IMR-90 (cell line): ENCODE data around the gene SASH1. TPM values are rescaled to one million over a fixed set of nuclear protein-coding genes. Genes with fewer than 3 reads are reported as not detected.

ENCODE experiments used
- ATAC-seq: fragments of 200-7000 bp; cut with Tn5 transposase; 2 replicates; pipeline ENCODE4 v1.9.1; 2020; ENCODE audit warnings: low read depth, mild to moderate bottlenecking, moderate library complexity
- BruUV-seq: library from RNA; stranded (reverse); fragments of 400-500 nt; replicated peaks from 2 replicates; lab custom pipeline; 2021; lab: Mats Ljungman, UMichigan
- CTCF ChIA-PET: fragments of 300-600 bp; formaldehyde crosslinking; extraction: SDS; loops from one replicate; lab custom pipeline; 2021; ENCODE audit warnings: antibody characterized with exemption; lab: Yijun Ruan, JAX
- POLR2A ChIA-PET: fragments of 300-600 bp; sonication (Branson Sonifier 250); formaldehyde crosslinking; loops from one replicate; lab custom pipeline; 2022; ENCODE audit warnings: antibody characterized with exemption; ENCODE audit not compliant: unreplicated experiment; lab: Charles Lee
- DNase-seq: peaks from one replicate; pipeline ENCODE4 v3.0.0; 2013
- H2AFZ ChIP-seq: replicated peaks from 2 replicates; pipeline ENCODE3; 2013; ENCODE audit warnings: low read length, mild to moderate bottlenecking; ENCODE audit not compliant: poor library complexity
- H2AK5ac ChIP-seq: 2 replicates; pipeline ENCODE4 v1.6.1; 2013; ENCODE audit warnings: low read depth, low read length, inconsistent platforms
- H2AK9ac ChIP-seq: replicated peaks from 2 replicates; pipeline ENCODE3; 2013; ENCODE audit warnings: mild to moderate bottlenecking, low read depth, low read length, moderate library complexity; ENCODE audit not compliant: poor library complexity
- H2BK120ac ChIP-seq: 2 replicates; pipeline ENCODE4 v1.6.1; 2013; ENCODE audit warnings: low read depth, low read length, inconsistent platforms
- H2BK15ac ChIP-seq: 3 replicates; pipeline ENCODE4 v1.6.1; 2013; ENCODE audit warnings: low read depth, low read length, inconsistent platforms
- H2BK20ac ChIP-seq: 2 replicates; pipeline ENCODE4 v1.6.1; 2013; ENCODE audit warnings: low read depth, mild to moderate bottlenecking, inconsistent platforms, low read length, moderate library complexity
- H2BK5ac ChIP-seq: 2 replicates; pipeline ENCODE4 v1.6.1; 2013; ENCODE audit warnings: mild to moderate bottlenecking, low read depth, low read length, inconsistent platforms; ENCODE audit not compliant: poor library complexity, severe bottlenecking
- H3K14ac ChIP-seq: replicated peaks from 2 replicates; pipeline ENCODE4 v1.6.1; 2013; ENCODE audit warnings: low read depth, low read length, inconsistent platforms
- H3K18ac ChIP-seq: 2 replicates; pipeline ENCODE4 v1.6.1; 2013; ENCODE audit warnings: low read depth, low read length, control low read depth
- H3K23ac ChIP-seq: 2 replicates; pipeline ENCODE4 v1.6.1; 2013; ENCODE audit warnings: low read depth, low read length, inconsistent platforms
- H3K27ac ChIP-seq: 2 replicates; pipeline ENCODE4 v1.5.1; 2013; ENCODE audit warnings: mild to moderate bottlenecking, control low read depth, low read length; ENCODE audit not compliant: insufficient read depth
- H3K27me3 ChIP-seq: 2 replicates; pipeline ENCODE4 v1.6.1; 2013; ENCODE audit warnings: low read length; ENCODE audit not compliant: control insufficient read depth, insufficient read depth
- H3K36me3 ChIP-seq: 2 replicates; pipeline ENCODE4 v1.6.1; 2013; ENCODE audit warnings: low read length, mixed read lengths; ENCODE audit not compliant: control insufficient read depth, insufficient read depth
- H3K4ac ChIP-seq: 2 replicates; pipeline ENCODE4 v1.6.1; 2013; ENCODE audit warnings: low read depth, low read length, inconsistent platforms
- H3K4me1 ChIP-seq: 2 replicates; pipeline ENCODE4 v1.6.1; 2013; ENCODE audit warnings: low read length, mixed read lengths; ENCODE audit not compliant: control insufficient read depth, insufficient read depth
- H3K4me2 ChIP-seq: 2 replicates; pipeline ENCODE4 v1.6.1; 2013; ENCODE audit warnings: low read depth, mild to moderate bottlenecking, control low read depth, low read length, moderate library complexity
- H3K4me3 ChIP-seq: 2 replicates; pipeline ENCODE4 v1.5.1; 2013; ENCODE audit warnings: low read depth, mild to moderate bottlenecking, control low read depth, low read length, moderate library complexity; ENCODE audit not compliant: insufficient read depth
- H3K56ac ChIP-seq: 2 replicates; pipeline ENCODE4 v1.6.1; 2013; ENCODE audit warnings: low read length, inconsistent platforms; ENCODE audit not compliant: insufficient read depth; ENCODE audit errors: extremely low read depth
- H3K79me1 ChIP-seq, 2 experiments: 2 replicates each; pipeline ENCODE4 v1.6.1; 2013; ENCODE audit warnings: low read length in 2 of 2, inconsistent platforms in 1 of 2, low read depth in 1 of 2
- H3K9ac ChIP-seq: 2 replicates; pipeline ENCODE4 v1.6.1; 2013; ENCODE audit warnings: low read depth, low read length, control low read depth
- H3K9me1 ChIP-seq: 2 replicates; pipeline ENCODE4 v1.6.1; 2013; ENCODE audit warnings: low read length, inconsistent platforms; ENCODE audit not compliant: insufficient read depth
- H3K9me3 ChIP-seq: 2 replicates; pipeline ENCODE4 v1.6.1; 2013; ENCODE audit warnings: low read length; ENCODE audit not compliant: control insufficient read depth, insufficient read depth
- H4K20me1 ChIP-seq: 2 replicates; pipeline ENCODE4 v1.6.1; 2013; ENCODE audit warnings: low read length, inconsistent platforms; ENCODE audit not compliant: insufficient read depth
- H4K5ac ChIP-seq: 2 replicates; pipeline ENCODE4 v1.6.1; 2013; ENCODE audit warnings: mild to moderate bottlenecking, low read depth, low read length, control low read depth
- H4K8ac ChIP-seq, 2 experiments: 2 replicates each; pipeline ENCODE4 v1.6.1; 2013; ENCODE audit warnings: low read depth in 2 of 2, low read length in 2 of 2, control low read depth in 1 of 2, inconsistent platforms in 1 of 2
- H4K91ac ChIP-seq: 2 replicates; pipeline ENCODE4 v1.6.1; 2013; ENCODE audit warnings: low read depth, low read length, inconsistent platforms; ENCODE audit not compliant: insufficient read depth
- CTCF ChIP-seq: conservative IDR thresholded peaks from 2 replicates; pipeline ENCODE4 v1.5.1; 2012; ENCODE audit warnings: mild to moderate bottlenecking, low read depth, low read length, improper control_type of control experiment
- RAD21 ChIP-seq: IDR thresholded peaks from 2 replicates; pipeline ENCODE4 v1.6.1; 2012; ENCODE audit warnings: low read length, improper control_type of control experiment
- RFX5 ChIP-seq: IDR thresholded peaks from 2 replicates; pipeline ENCODE4 v1.8.0; 2012; ENCODE audit warnings: low read depth, mild to moderate bottlenecking, low read length, moderate library complexity
- SMC3 ChIP-seq: fragments of 150-350 bp; IDR thresholded peaks from 2 replicates; pipeline ENCODE4 v1.6.1; 2016; ENCODE audit warnings: low read depth, mild to moderate bottlenecking, antibody characterized with exemption, low read length, moderate library complexity
- WGBS, 2 experiments: methylation state at CpG; one replicate each; pipeline versions ENCODE4 v1.1.5 to v1.1.7; 2013; ENCODE audit warnings: missing lambda C conversion rate in 2 of 2; ENCODE audit not compliant: insufficient read length in 1 of 2; ENCODE audit errors: extremely low coverage in 2 of 2; 5-methylcytosine and 5-hydroxymethylcytosine counted together
- dilution Hi-C: fragments of 300-500 bp; cut with HindIII; formaldehyde crosslinking; loops from one replicate; pipeline ENCODE4 v1.14.3; 2018; ENCODE audit warnings: low sequenced_read_pairs; ENCODE audit not compliant: unreplicated experiment
- in situ Hi-C: fragments of 300-500 bp; cut with MboI; formaldehyde crosslinking; loops from 3 replicates; pipeline ENCODE4 v1.14.3; 2019; ENCODE audit warnings: low sequenced_read_pairs, inconsistent platforms, mixed read lengths
- intact Hi-C: fragments of 100-400 bp; cut with micrococcal nuclease; formaldehyde crosslinking; loops from 2 replicates; pipeline ENCODE4 v1.10.0; 2022
- polyA plus RNA-seq, 3 experiments: library from polyadenylated mRNA; depleted of rRNA; stranded (reverse); fragments of >200 nt; gene quantifications; 2 replicates each; pipeline ENCODE4 v1.2.3, GENCODE V29; 2012; ENCODE audit warnings: low replicate concordance in 1 of 3
- total RNA-seq: library from RNA; depleted of rRNA; stranded (reverse); fragments of >200 nt; gene quantifications from 2 replicates; pipeline ENCODE4 v1.2.3, GENCODE V29; 2012

Gene SASH1
- total and polyA plus RNA-seq, 2 of the 4 experiments (the other 2 are of a cell fraction) = 11.6 to 16.5 TPM

- Histone ChIP-seq H3K36me3 (no peaks in the 10 kb centered on the region), H3K4me2 (no peak overlapping the region), H2AFZ (peak overlapping the region; percentile 79), H3K9me3 (no peaks in the 10 kb centered on the region), H3K4me1 (peaks cover 1% of the 10 kb centered on the region; the same call in 1 of the 2 replicates), H2BK15ac (0 out of 3 replicates have a peak overlapping the region, but pooled peaks have one; percentile 6), H3K27me3 (no peaks in the 10 kb centered on the region), H4K8ac (peak overlapping the region in 1 of 2 experiments; percentile 67; a peak in 1 of 4 replicates), H3K18ac (no peak overlapping the region; the same call in 1 of the 2 replicates), H3K23ac (no peak overlapping the region), H2AK5ac (no peak overlapping the region), H3K4me3 (no peak overlapping the region), H3K56ac (no peak overlapping the region), H2BK20ac (peak overlapping the region; percentile 80; the same call in 1 of the 2 replicates), H3K14ac (peak overlapping the region; percentile 82), H3K9me1 (no peaks in the 10 kb centered on the region), H4K20me1 (no peaks in the 10 kb centered on the region), H4K91ac (peak overlapping the region; percentile 19; the same call in 1 of the 2 replicates), H3K4ac (peak overlapping the region; percentile 67; the same call in 1 of the 2 replicates), H3K79me1 (no peaks in the 10 kb centered on the region), H4K5ac (no peak overlapping the region), H3K9ac (no peak overlapping the region), H2BK120ac (peak overlapping the region; percentile 55; the same call in 1 of the 2 replicates), H2AK9ac (peak overlapping the region; percentile 59), H3K27ac (no peak overlapping the region), H2BK5ac (no peak overlapping the region)
- CTCF ChIA-PET = interaction anchor here (0.6 to 2.4 kb wide), 40 partner anchors 8 to 503 kb away, joined by 3 to 10 read pairs (median 4); no protein-coding TSS in a partner anchor
- peak; percentile 80 for DNase-seq
- dilution Hi-C loops = no loop called here
- TF ChIP-seq SMC3 = peak; percentile 90
- TF ChIP-seq RFX5 = no peak
- TF ChIP-seq CTCF = peak; percentile 99
- TF ChIP-seq RAD21 = peak; percentile 95
- in situ Hi-C loops = loop anchor here (5.0 to 10.0 kb wide), 3 partner anchors 374 to 937 kb away; no protein-coding TSS in a partner anchor
- intact Hi-C loops = loop anchor here (1.0 to 10.0 kb wide), 10 partner anchors 31 to 937 kb away; no protein-coding TSS in a partner anchor
- peak; percentile 100 for ATAC-seq
- POLR2A ChIA-PET = no interaction called here
- no TSS peak for BruUV-seq
- 0% methylated on average over 3 of the region's 7 CpGs; no CpG with 5 or more reads in 1 of the 2 experiments for WGBS, 2 experiments
These were observed 235.2 kb downstream of the SASH1 start for GRCh38 chr6:148577687-148578488.
